Suprapubic skin (tissue), 4 donors: ENCODE measurements around the gene CFAP126. TPM values are rescaled to one million over a fixed set of nuclear protein-coding genes. Genes with fewer than 3 reads are reported as not detected.
A peak's percentile ranks its signal among the peaks of the same experiment; 100 is the strongest.
"Not testable (repeated sequence)": the region's sequence is repeated elsewhere in the genome, so short reads cannot be mapped to it uniquely, and the experiment has no call there.

Experiments
- DNase-seq, 2 donors: peaks; one replicate each; pipeline ENCODE4 v3.0.0-alpha.2; 2019; ENCODE audit warnings: low spot score in 2 of 2
- H3K27ac ChIP-seq: fragments of 200-600 bp; sonication (generic); one replicate; pipeline ENCODE4 v1.5.1; 2019
- H3K27me3 ChIP-seq: fragments of 200-600 bp; sonication (generic); one replicate; pipeline ENCODE4 v1.5.1; 2019
- H3K36me3 ChIP-seq: fragments of 200-600 bp; sonication (generic); one replicate; pipeline ENCODE4 v1.5.1; 2019
- H3K4me1 ChIP-seq: fragments of 200-600 bp; sonication (generic); one replicate; pipeline ENCODE4 v1.5.1; 2019
- H3K4me3 ChIP-seq: fragments of 200-600 bp; sonication (generic); one replicate; pipeline ENCODE4 v1.5.1; 2019; ENCODE audit warnings: mild to moderate bottlenecking
- H3K9me3 ChIP-seq: fragments of 200-600 bp; sonication (generic); one replicate; pipeline ENCODE4 v1.5.1; 2019
- EP300 ChIP-seq: sonication (generic); formaldehyde crosslinking; IDR thresholded peaks from one replicate; pipeline ENCODE4 v1.6.1; 2017; ENCODE audit warnings: antibody characterized with exemption
- POLR2A ChIP-seq, 2 donors: fragments of 450-650 bp; IDR thresholded peaks; one replicate each; pipeline ENCODE4 v1.6.1; 2017; ENCODE audit warnings: antibody characterized with exemption in 2 of 2, mild to moderate bottlenecking in 2 of 2, moderate library complexity in 2 of 2
- POLR2AphosphoS5 ChIP-seq, 3 donors: sonication (generic); formaldehyde crosslinking; IDR thresholded peaks; one replicate each; pipeline ENCODE4 v1.6.1; 2017; ENCODE audit warnings: antibody characterized with exemption in 3 of 3
- WGBS: methylation state at CpG from one replicate; pipeline ENCODE4 v1.1.5; 2018; 5-methylcytosine and 5-hydroxymethylcytosine counted together
- total RNA-seq, 4 donors: library from RNA; depleted of rRNA; stranded (reverse); fragments of >200 nt; gene quantifications; one replicate each; pipeline ENCODE4 v1.1.0, GENCODE V29; 2016
- TF ChIP-seq, protein P1 (sequence below), 2 donors: fragments of 200-600 bp in 1 of 2; fragments of 450-650 bp in 1 of 2; sonication (generic) in 1 of 2; IDR thresholded peaks; one replicate each; pipeline ENCODE4 v1.5.1; 2016 to 2019; ENCODE audit warnings: antibody characterized with exemption in 2 of 2, mild to moderate bottlenecking in 1 of 2, moderate library complexity in 1 of 2

CFAP126 gene
- total RNA-seq, 4 donors from 2014 or later, result not detected

DNA sequence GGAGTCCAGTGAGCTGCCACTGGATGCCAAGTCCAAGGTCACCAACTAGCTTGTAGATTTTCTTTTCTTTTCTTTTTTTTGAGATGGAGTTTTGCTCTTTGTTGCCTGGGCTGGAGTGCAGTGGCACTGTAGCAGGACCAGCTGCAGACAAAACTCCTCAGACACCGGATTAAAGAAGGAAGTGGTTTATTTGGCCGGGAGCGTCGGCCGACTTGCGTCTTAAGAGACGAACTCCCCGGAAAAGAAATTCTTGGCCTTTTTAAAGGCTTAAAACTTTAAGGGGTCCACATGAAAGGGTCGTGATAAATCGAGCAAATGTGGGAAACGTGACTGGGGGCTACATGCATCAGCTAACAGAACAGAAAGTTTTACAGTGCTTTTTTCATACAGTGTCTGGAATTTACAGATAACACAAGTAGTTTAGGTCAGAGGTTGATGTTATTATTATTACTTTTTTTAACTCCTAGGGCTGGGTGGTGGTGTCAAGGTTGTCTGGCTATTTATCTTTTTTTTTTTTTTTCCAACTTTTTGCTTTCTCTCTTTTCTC is 36.4 kb upstream of the CFAP126 start:
- Histone ChIP-seq H3K36me3 (no peaks in the 10 kb centered on the region), H3K4me3 (no peak overlapping the region), H3K9me3 (no peaks in the 10 kb centered on the region), H3K4me1 (peaks cover 5% of the 10 kb centered on the region), H3K27me3 (no peaks in the 10 kb centered on the region), H3K27ac (no peak overlapping the region)
- TF ChIP-seq POLR2A (IDR thresholded peaks at IDR 0.05) (no peak), EP300 (no peak), POLR2AphosphoS5 (IDR thresholded peaks at IDR 0.05) (no peak)
- TF ChIP-seq, protein P1, sequence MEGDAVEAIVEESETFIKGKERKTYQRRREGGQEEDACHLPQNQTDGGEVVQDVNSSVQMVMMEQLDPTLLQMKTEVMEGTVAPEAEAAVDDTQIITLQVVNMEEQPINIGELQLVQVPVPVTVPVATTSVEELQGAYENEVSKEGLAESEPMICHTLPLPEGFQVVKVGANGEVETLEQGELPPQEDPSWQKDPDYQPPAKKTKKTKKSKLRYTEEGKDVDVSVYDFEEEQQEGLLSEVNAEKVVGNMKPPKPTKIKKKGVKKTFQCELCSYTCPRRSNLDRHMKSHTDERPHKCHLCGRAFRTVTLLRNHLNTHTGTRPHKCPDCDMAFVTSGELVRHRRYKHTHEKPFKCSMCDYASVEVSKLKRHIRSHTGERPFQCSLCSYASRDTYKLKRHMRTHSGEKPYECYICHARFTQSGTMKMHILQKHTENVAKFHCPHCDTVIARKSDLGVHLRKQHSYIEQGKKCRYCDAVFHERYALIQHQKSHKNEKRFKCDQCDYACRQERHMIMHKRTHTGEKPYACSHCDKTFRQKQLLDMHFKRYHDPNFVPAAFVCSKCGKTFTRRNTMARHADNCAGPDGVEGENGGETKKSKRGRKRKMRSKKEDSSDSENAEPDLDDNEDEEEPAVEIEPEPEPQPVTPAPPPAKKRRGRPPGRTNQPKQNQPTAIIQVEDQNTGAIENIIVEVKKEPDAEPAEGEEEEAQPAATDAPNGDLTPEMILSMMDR (IDR thresholded peaks at IDR 0.05), result no peak
- DNase-seq, result no peak
- WGBS, result 88% methylated on average over 11 of the region's 11 CpGs

DNA sequence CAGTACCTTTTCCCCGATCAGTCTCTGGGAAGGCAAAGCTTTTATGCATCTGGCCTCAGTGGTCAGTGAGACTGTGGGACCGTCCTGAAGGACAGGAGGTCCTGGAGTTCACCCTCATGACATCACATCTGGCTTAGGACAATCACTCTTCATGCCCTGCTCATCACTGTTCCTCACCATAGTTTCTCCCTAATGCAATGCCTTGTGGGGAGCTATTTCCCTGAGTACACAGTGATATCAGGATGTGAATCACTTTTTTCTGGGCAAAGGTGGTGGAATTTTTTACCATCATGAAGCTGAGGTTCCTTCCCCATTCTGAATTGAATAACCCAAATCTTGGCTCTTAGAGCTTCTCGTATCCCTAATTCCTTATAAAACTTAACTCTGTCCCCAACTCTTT is 34.8 kb upstream of the CFAP126 start:
- Histone ChIP-seq H3K36me3 (no peaks in the 10 kb centered on the region), H3K27me3 (no peaks in the 10 kb centered on the region), H3K4me1 (peaks cover 11% of the 10 kb centered on the region), H3K4me3 (no peak overlapping the region), H3K27ac (no peak overlapping the region), H3K9me3 (no peaks in the 10 kb centered on the region)
- no peak for TF ChIP-seq EP300
- TF ChIP-seq, protein P1 (IDR thresholded peaks at IDR 0.05), result no peak
- 97% methylated on average over 3 of the region's 3 CpGs for WGBS
- no peak for DNase-seq

DNA sequence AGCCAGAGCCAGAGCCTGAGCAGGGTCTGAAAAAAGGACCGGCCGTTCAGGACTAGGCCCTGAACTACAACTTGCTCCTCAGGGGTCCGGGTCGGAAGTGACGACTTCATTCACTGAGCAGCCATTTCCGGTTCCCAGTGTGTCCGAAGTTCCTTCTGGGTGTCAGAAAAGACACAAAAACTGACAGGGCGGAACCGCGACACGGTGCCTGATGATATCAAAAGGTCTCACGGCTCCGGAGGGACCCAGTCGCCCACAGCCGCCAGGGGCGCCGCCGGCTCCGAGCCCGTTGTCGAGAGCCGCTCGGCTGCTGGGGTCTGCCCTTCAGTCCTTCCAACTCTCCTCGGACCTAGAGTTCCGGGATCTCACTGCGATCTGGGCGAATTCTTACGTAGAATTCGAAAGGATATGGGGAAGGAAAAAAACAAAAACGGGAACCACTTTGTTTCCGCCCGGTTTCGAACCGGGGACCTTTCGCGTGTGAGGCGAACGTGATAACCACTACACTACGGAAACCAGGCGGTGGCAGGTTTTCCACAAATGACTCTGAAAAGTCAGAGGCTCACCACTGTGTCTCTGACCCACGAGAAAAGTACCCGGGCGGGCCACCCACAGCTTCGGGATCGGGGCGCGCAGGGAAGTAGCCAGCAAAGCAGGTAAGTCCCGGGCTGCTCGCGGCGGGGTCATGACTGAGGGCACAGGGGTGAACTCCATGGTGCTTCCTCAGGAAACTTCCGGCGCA is 31.8 kb upstream of the CFAP126 start:
- Histone ChIP-seq H3K27ac (peak overlapping the region; percentile 99), H3K36me3 (no peaks in the 10 kb centered on the region), H3K4me1 (peaks cover 11% of the 10 kb centered on the region), H3K4me3 (peak overlapping the region; percentile 85), H3K27me3 (no peaks in the 10 kb centered on the region), H3K9me3 (no peaks in the 10 kb centered on the region)
- peak; percentile 94 to 96 for DNase-seq
- TF ChIP-seq POLR2AphosphoS5 (IDR thresholded peaks at IDR 0.05), result peak in 2 of 3 donors; percentile 46 to 70
- TF ChIP-seq POLR2A (IDR thresholded peaks at IDR 0.05), result peak; percentile 67 to 69
- TF ChIP-seq, protein P1 (IDR thresholded peaks at IDR 0.05), result peak; percentile 48 to 63
- TF ChIP-seq EP300, result no peak
- WGBS, result under 1% methylated on average over 36 of the region's 53 CpGs

DNA sequence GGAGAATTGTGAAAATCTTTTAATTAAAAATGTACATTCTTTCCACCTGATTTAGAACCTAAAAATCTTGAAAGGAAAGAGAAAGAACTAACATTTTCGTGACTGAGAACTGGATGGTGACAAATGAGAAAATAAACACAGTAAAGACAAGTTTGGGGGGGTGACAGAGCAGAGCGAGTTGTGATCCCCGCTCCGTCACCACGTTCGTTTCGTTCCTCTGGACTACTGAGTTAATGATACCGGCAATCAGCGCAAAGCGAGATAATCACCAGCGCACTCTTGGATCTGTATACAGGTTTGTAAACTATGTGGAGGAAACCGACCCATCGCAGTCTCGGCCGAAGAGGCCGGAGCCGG is 31.2 kb upstream of the CFAP126 start:
- H3K4me1 ChIP-seq, result peaks cover 11% of the 10 kb centered on the region
- DNase-seq, result no peak
- no peaks in the 10 kb centered on the region for H3K27me3 ChIP-seq
- 4% methylated on average over 17 of the region's 17 CpGs for WGBS
- TF ChIP-seq POLR2A (IDR thresholded peaks at IDR 0.05) (no peak), EP300 (no peak), POLR2AphosphoS5 (IDR thresholded peaks at IDR 0.05) (no peak)
- TF ChIP-seq, protein P1 (IDR thresholded peaks at IDR 0.05), result no peak
- no peaks in the 10 kb centered on the region for H3K36me3 ChIP-seq
- peak overlapping the region; percentile 85 for H3K4me3 ChIP-seq
- H3K27ac ChIP-seq, result peak overlapping the region; percentile 99
- H3K9me3 ChIP-seq, result no peaks in the 10 kb centered on the region

DNA sequence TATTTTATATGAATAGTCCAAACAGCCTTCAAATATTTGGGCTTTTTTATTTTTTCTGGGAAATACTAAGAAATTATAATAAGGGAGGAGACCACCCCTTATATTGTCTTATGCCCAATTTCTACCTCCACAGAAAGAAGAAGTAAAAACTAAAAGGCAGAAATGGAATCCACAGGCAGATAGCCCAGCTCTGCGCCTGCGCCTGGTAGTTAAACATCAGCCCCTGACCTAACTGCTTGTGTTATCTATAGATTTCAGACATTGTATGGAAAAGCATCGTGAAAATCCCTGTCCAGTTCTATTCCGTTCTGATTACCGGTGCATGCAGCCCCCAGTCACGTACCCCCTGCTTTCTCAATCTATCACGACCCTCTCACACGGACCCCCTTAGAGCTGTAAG is 29.4 kb upstream of the CFAP126 start:
- H3K27me3 ChIP-seq, H3K4me3 ChIP-seq, H3K36me3 ChIP-seq, DNase-seq, H3K9me3 ChIP-seq, H3K27ac ChIP-seq: not testable (repeated sequence)
- H3K4me1 ChIP-seq, result peaks cover 11% of the 10 kb centered on the region
- WGBS, result 95% methylated on average over 8 of the region's 8 CpGs
